Measurements from ENCODE around the gene GRAMD1B. TPM values are rescaled to one million over a fixed set of nuclear protein-coding genes. Genes with fewer than 3 reads are reported as not detected.
"Not testable (repeated sequence)": the region's sequence is repeated elsewhere in the genome, so short reads cannot be mapped to it uniquely, and the experiment has no call there.

The GRAMD1B gene
- polyA plus RNA-seq, 1 donor: 9.5 TPM

- DNase-seq (ENCODE audit: low read depth): no peak
These were observed 210.8 kb downstream of the GRAMD1B start for GRCh38 chr11:123640677-123641494.

GRCh38 chr11:123641495-123641840 lies 211.4 kb downstream of the GRAMD1B start:
- DNase-seq (ENCODE audit: low read depth): no peak

GRCh38 chr11:123642435-123642834 lies 212.4 kb downstream of the GRAMD1B start:
- no peak for DNase-seq (ENCODE audit: low read depth)

- no peak for DNase-seq (ENCODE audit: low read depth)
These were observed 215.4 kb downstream of the GRAMD1B start for GRCh38 chr11:123645286-123645975.

GRCh38 chr11:123650901-123651300 lies 220.8 kb downstream of the GRAMD1B start:
- DNase-seq (ENCODE audit: low read depth): no peak

- no peak for DNase-seq (ENCODE audit: low read depth)
These were observed 222.5 kb downstream of the GRAMD1B start for GRCh38 chr11:123652599-123652998.

- DNase-seq (ENCODE audit: low read depth): no peak
These were observed 223.4 kb downstream of the GRAMD1B start for GRCh38 chr11:123653483-123653826.

- DNase-seq (ENCODE audit: low read depth): no peak
These were observed 223.9 kb downstream of the GRAMD1B start for GRCh38 chr11:123653827-123654565.

- no peak for DNase-seq (ENCODE audit: low read depth)
These were observed 224.6 kb downstream of the GRAMD1B start, which contains the start of gene SCN3B for GRCh38 chr11:123654566-123655081. SCN3B (minus strand) TSS chr11:123654624; CDS start chr11:123653801, 823 bp downstream.

GRCh38 chr11:123659311-123659710 lies 229.2 kb downstream of the GRAMD1B start:
- DNase-seq (ENCODE audit: low read depth): no peak

- DNase-seq (ENCODE audit: low read depth): not testable (repeated sequence)
These were observed 229.9 kb downstream of the GRAMD1B start for GRCh38 chr11:123659965-123660364.

GRCh38 chr11:123665306-123665705 lies 235.2 kb downstream of the GRAMD1B start:
- DNase-seq (ENCODE audit: low read depth): no peak

GRCh38 chr11:123670081-123670480 lies 240.0 kb downstream of the GRAMD1B start:
- DNase-seq (ENCODE audit: low read depth): no peak

GRCh38 chr11:123671534-123671933 lies 241.5 kb downstream of the GRAMD1B start:
- DNase-seq (ENCODE audit: low read depth): no peak

- DNase-seq (ENCODE audit: low read depth): no peak
These were observed 242.5 kb downstream of the GRAMD1B start for GRCh38 chr11:123672568-123672967.

GRCh38 chr11:123674297-123674696 lies 244.2 kb downstream of the GRAMD1B start:
- DNase-seq (ENCODE audit: low read depth): no peak

Other genes with a start within 250 kb of the GRAMD1B start
- 12.0 TPM for gene CLMP, start 235.0 kb upstream of the GRAMD1B start, polyA plus RNA-seq (ENCODE audit: insufficient read length)
- gene SCN3B, start 224.4 kb downstream of the GRAMD1B start, polyA plus RNA-seq (ENCODE audit: insufficient read length): 54.9 TPM